Measurements from ENCODE around the gene PTGFRN. TPM values are rescaled to one million over a fixed set of nuclear protein-coding genes. Genes with fewer than 3 reads are reported as not detected.

Gene PTGFRN
- total and polyA plus RNA-seq, 9 donors: 22.9 to 106 (median 65.8) TPM

- no peaks in the 10 kb centered on the region for H3K27me3 ChIP-seq
- no peak for DNase-seq
- H3K4me1 ChIP-seq (ENCODE audit: insufficient read depth): no peaks in the 10 kb centered on the region
- H3K9me3 ChIP-seq: no peaks in the 10 kb centered on the region
- no peaks in the 10 kb centered on the region for H3K36me3 ChIP-seq
- TF ChIP-seq POLR2A (IDR thresholded peaks at IDR 0.05) (no peak), CTCF (IDR thresholded peaks at IDR 0.05) (no peak), EP300 (IDR thresholded peaks at IDR 0.05) (no peak)
- H3K27ac ChIP-seq: no peak overlapping the region
- H3K4me3 ChIP-seq: no peak overlapping the region
- WGBS, 3 donors: 80 to 84% (median 82%) methylated on average over 3 of the region's 3 CpGs
- intact Hi-C loops (cut with DNase I): loop anchor here in 1 of 4 donors (1.0 kb wide), 1 partner anchor 39 kb away; no protein-coding TSS in a partner anchor
Measured at GRCh38 chr1:116999596-116999995, 89.9 kb downstream of the PTGFRN start.

- intact Hi-C loops (cut with DNase I): no loop called here
- Histone ChIP-seq H3K27me3 (no peaks in the 10 kb centered on the region), H3K9me3 (no peaks in the 10 kb centered on the region), H3K27ac (no peak overlapping the region), H3K36me3 (no peaks in the 10 kb centered on the region), H3K4me3 (no peak overlapping the region), H3K4me1 (ENCODE audit: insufficient read depth) (no peaks in the 10 kb centered on the region)
- WGBS, 3 donors: 86 to 89% (median 88%) methylated on average over 2 of the region's 2 CpGs
- DNase-seq: no peak
- no peak for TF ChIP-seq POLR2A (IDR thresholded peaks at IDR 0.05)
Measured at GRCh38 chr1:117000142-117000541, 90.4 kb downstream of the PTGFRN start.

- no peaks in the 10 kb centered on the region for H3K36me3 ChIP-seq
- DNase-seq: no peak
- H3K27ac ChIP-seq: no peak within 1 kb of the TSS
- no peak for TF ChIP-seq EP300 (IDR thresholded peaks at IDR 0.05)
- no peak for TF ChIP-seq CTCF (IDR thresholded peaks at IDR 0.05)
- no peak for TF ChIP-seq POLR2A (IDR thresholded peaks at IDR 0.05)
- H3K27me3 ChIP-seq: no peaks in the 10 kb centered on the region
- 87 to 91% (median 89%) methylated on average over 3 of the region's 3 CpGs for WGBS, 3 donors
- intact Hi-C loops (cut with DNase I): no loop called here
- no peaks in the 10 kb centered on the region for H3K9me3 ChIP-seq
- no peak within 1 kb of the TSS for H3K4me3 ChIP-seq
- no peaks in the 10 kb centered on the region for H3K4me1 ChIP-seq (ENCODE audit: insufficient read depth)
Measured at GRCh38 chr1:117001254-117001927, 91.7 kb downstream of the PTGFRN start, which contains the start of gene CD101. Gene CD101 (plus strand): TSS chr1:117001760. CDS start chr1:117001818, 58 bp downstream.

GRCh38 chr1:117003223-117003875 is 93.6 kb downstream of the PTGFRN start:
- intact Hi-C loops (cut with DNase I): no loop called here
- Histone ChIP-seq H3K9me3 (no peaks in the 10 kb centered on the region), H3K4me3 (no peak overlapping the region), H3K27ac (no peak overlapping the region), H3K36me3 (no peaks in the 10 kb centered on the region), H3K27me3 (no peaks in the 10 kb centered on the region), H3K4me1 (ENCODE audit: insufficient read depth) (no peaks in the 10 kb centered on the region)
- 95 to 98% (median 96%) methylated on average over 2 of the region's 2 CpGs for WGBS, 3 donors
- TF ChIP-seq CTCF (IDR thresholded peaks at IDR 0.05) (no peak), POLR2A (IDR thresholded peaks at IDR 0.05) (no peak), EP300 (IDR thresholded peaks at IDR 0.05) (no peak)
- no peak for DNase-seq

GRCh38 chr1:117007719-117008013 is 98.0 kb downstream of the PTGFRN start:
- no peak overlapping the region for H3K27ac ChIP-seq
- H3K4me3 ChIP-seq: no peak overlapping the region
- intact Hi-C loops (cut with DNase I): no loop called here
- DNase-seq: no peak
- WGBS, 3 donors: 93 to 95% (median 94%) methylated on average over 2 of the region's 2 CpGs
- TF ChIP-seq EP300 (IDR thresholded peaks at IDR 0.05) (no peak), CTCF (IDR thresholded peaks at IDR 0.05) (no peak), POLR2A (IDR thresholded peaks at IDR 0.05) (no peak)
- H3K27me3 ChIP-seq: no peaks in the 10 kb centered on the region
- no peaks in the 10 kb centered on the region for H3K4me1 ChIP-seq (ENCODE audit: insufficient read depth)
- no peaks in the 10 kb centered on the region for H3K9me3 ChIP-seq
- no peaks in the 10 kb centered on the region for H3K36me3 ChIP-seq
